Neural cell (in vitro differentiated cells): Measurements from ENCODE around the gene ARID4A. TPM values are rescaled to one million over a fixed set of nuclear protein-coding genes. Genes with fewer than 3 reads are reported as not detected.

Experiments
- H2AFZ ChIP-seq: fragments of 200-600, 300-800 bp; sonication (generic), shearing (Covaris generic); 2 replicates; pipeline ENCODE4 v1.6.0; 2014; ENCODE audit warnings: low read depth, mild to moderate bottlenecking, antibody characterized with exemption, low read length, moderate library complexity
- H3F3A ChIP-seq: fragments of 200-600 bp; shearing (Covaris generic); 2 replicates; pipeline ENCODE4 v1.6.1; 2016; ENCODE audit warnings: mild to moderate bottlenecking, moderate library complexity, mixed read lengths, antibody characterized with exemption, low read length; ENCODE audit not compliant: insufficient read depth, poor library complexity, severe bottlenecking
- H3K27ac ChIP-seq: fragments of 200-600, 300-800 bp; sonication (generic), shearing (Covaris generic); 2 replicates; pipeline ENCODE4 v1.5.1; 2014; ENCODE audit warnings: mild to moderate bottlenecking, low read length, moderate library complexity
- H3K27me3 ChIP-seq: fragments of 300-800, 200-600 bp; sonication (generic), shearing (Covaris generic); 2 replicates; pipeline ENCODE4 v1.6.0; 2014; ENCODE audit warnings: mild to moderate bottlenecking, low read depth, low read length, moderate library complexity; ENCODE audit not compliant: insufficient read depth
- H3K36me3 ChIP-seq: fragments of 300-800, 200-600 bp; sonication (generic), shearing (Covaris generic); 2 replicates; pipeline ENCODE4 v1.5.1; 2014; ENCODE audit warnings: mild to moderate bottlenecking, antibody characterized with exemption, low read length, moderate library complexity; ENCODE audit not compliant: insufficient read depth
- H3K4me2 ChIP-seq: fragments of 300-800, 200-600 bp; sonication (generic), shearing (Covaris generic); 2 replicates; pipeline ENCODE4 v1.6.0; 2014; ENCODE audit warnings: mild to moderate bottlenecking, low read length
- H3K4me3 ChIP-seq: fragments of 300-800, 200-600 bp; sonication (generic), shearing (Covaris generic); 2 replicates; pipeline ENCODE4 v1.5.1; 2014; ENCODE audit warnings: mild to moderate bottlenecking, low read length, moderate library complexity
- H3K79me2 ChIP-seq: fragments of 200-600 bp; shearing (Covaris generic); replicated peaks from 2 replicates; pipeline ENCODE4 v1.6.0; 2014; ENCODE audit warnings: mild to moderate bottlenecking, low read length, moderate library complexity; ENCODE audit not compliant: insufficient read depth
- H3K9ac ChIP-seq: fragments of 300-800, 200-600 bp; sonication (generic), shearing (Covaris generic); 2 replicates; pipeline ENCODE4 v1.6.1; 2016; ENCODE audit warnings: mild to moderate bottlenecking, low read length, mixed read lengths
- H3K9me2 ChIP-seq: fragments of 200-600 bp; shearing (Covaris generic); 2 replicates; pipeline ENCODE4 v1.6.1; 2016; ENCODE audit warnings: mild to moderate bottlenecking, low read length, mixed read lengths; ENCODE audit not compliant: insufficient read depth
- H3K9me3 ChIP-seq: fragments of 200-600, 300-800 bp; sonication (generic), shearing (Covaris generic); 2 replicates; pipeline ENCODE4 v1.6.1; 2016; ENCODE audit warnings: mild to moderate bottlenecking, mixed run types, low read length, moderate library complexity, mixed read lengths
- H4K20me1 ChIP-seq: fragments of 200-600 bp; shearing (Covaris generic); 2 replicates; pipeline ENCODE4 v1.6.1; 2016; ENCODE audit warnings: mild to moderate bottlenecking, mixed run types; ENCODE audit not compliant: insufficient read depth
- EP300 ChIP-seq: fragments of 450-650 bp; conservative IDR thresholded peaks from 2 replicates; pipeline ENCODE4 v1.6.1; 2014; ENCODE audit warnings: antibody characterized with exemption, mild to moderate bottlenecking, moderate library complexity; ENCODE audit not compliant: poor library complexity, severe bottlenecking
- EZH2 ChIP-seq: fragments of 200-600, 300-800 bp; shearing (Covaris generic), sonication (generic); IDR thresholded peaks from 2 replicates; pipeline ENCODE4 v1.6.1; 2014; ENCODE audit warnings: antibody characterized with exemption, low read length, borderline replicate concordance, mild to moderate bottlenecking; ENCODE audit not compliant: insufficient read depth, poor library complexity, severe bottlenecking
- MXI1 ChIP-seq: fragments of 450-650 bp; conservative IDR thresholded peaks from 2 replicates; pipeline ENCODE4 v1.6.1; 2014; ENCODE audit warnings: antibody characterized with exemption, mild to moderate bottlenecking; ENCODE audit not compliant: poor library complexity, severe bottlenecking
- POLR2AphosphoS5 ChIP-seq: IDR thresholded peaks from 2 replicates; pipeline ENCODE4 v1.6.1; 2012
- RAD21 ChIP-seq: fragments of 450-650 bp; conservative IDR thresholded peaks from 2 replicates; pipeline ENCODE4 v1.6.1; 2014; ENCODE audit warnings: antibody characterized with exemption, mild to moderate bottlenecking, moderate library complexity
- REST ChIP-seq: IDR thresholded peaks from 2 replicates; pipeline ENCODE4 v1.6.1; 2012; ENCODE audit warnings: borderline replicate concordance
- SMC3 ChIP-seq: fragments of 450-650 bp; conservative IDR thresholded peaks from 2 replicates; pipeline ENCODE4 v1.6.1; 2014; ENCODE audit warnings: antibody characterized with exemption, mild to moderate bottlenecking, moderate library complexity; ENCODE audit not compliant: poor library complexity
- TAF1 ChIP-seq: IDR thresholded peaks from 2 replicates; pipeline ENCODE4 v1.6.1; 2012; ENCODE audit warnings: low read depth
- polyA plus RNA-seq: library from polyadenylated mRNA; depleted of rRNA; stranded (reverse); fragments of >200 nt; gene quantifications from 2 replicates; pipeline ENCODE4 v1.2.3, GENCODE V29; 2014
- TF ChIP-seq, protein P1 (sequence below): fragments of 450-650 bp; IDR thresholded peaks from 2 replicates; pipeline ENCODE4 v1.5.1; 2014; ENCODE audit warnings: antibody characterized with exemption, mild to moderate bottlenecking, moderate library complexity; ENCODE audit not compliant: poor library complexity, severe bottlenecking

ARID4A gene
- polyA plus RNA-seq, 1 donor from 2014 or later: 38.5 TPM

DNA sequence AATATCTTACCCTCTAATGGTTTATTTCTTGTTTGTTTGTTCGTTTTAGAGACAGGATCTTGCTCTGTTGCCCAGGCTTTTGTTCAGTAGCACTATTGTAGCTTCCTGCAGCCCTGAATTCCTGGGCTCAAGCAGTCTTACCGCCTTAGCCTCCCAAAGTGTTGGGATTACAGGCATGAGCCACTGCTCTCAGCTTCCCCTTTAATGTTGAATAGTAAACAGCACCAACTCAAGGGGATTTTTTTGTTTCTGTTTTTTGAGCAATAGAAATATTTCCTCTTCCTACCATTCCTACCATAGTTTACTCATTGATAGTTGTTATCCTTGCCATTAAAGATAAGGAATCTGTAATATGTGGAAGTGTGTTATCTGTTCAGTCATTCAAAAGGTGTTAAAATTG lies 10.7 kb downstream of the ARID4A start:
- no peaks in the 10 kb centered on the region for H3F3A ChIP-seq
- H3K36me3 ChIP-seq: no peaks in the 10 kb centered on the region
- no peak overlapping the region for H3K27ac ChIP-seq
- H3K4me3 ChIP-seq: no peak overlapping the region
- no peak overlapping the region for H3K9ac ChIP-seq
- no peaks in the 10 kb centered on the region for H3K9me2 ChIP-seq
- H2AFZ ChIP-seq: no peak overlapping the region
- H3K4me2 ChIP-seq: no peak overlapping the region
- no peaks in the 10 kb centered on the region for H3K27me3 ChIP-seq
- no peaks in the 10 kb centered on the region for H3K79me2 ChIP-seq
- H4K20me1 ChIP-seq: no peaks in the 10 kb centered on the region
- no peaks in the 10 kb centered on the region for H3K9me3 ChIP-seq
- TF ChIP-seq SMC3 (no peak), EZH2 (no peak), POLR2AphosphoS5 (no peak), TAF1 (no peak), EP300 (no peak), MXI1 (no peak)
- TF ChIP-seq, protein P1, sequence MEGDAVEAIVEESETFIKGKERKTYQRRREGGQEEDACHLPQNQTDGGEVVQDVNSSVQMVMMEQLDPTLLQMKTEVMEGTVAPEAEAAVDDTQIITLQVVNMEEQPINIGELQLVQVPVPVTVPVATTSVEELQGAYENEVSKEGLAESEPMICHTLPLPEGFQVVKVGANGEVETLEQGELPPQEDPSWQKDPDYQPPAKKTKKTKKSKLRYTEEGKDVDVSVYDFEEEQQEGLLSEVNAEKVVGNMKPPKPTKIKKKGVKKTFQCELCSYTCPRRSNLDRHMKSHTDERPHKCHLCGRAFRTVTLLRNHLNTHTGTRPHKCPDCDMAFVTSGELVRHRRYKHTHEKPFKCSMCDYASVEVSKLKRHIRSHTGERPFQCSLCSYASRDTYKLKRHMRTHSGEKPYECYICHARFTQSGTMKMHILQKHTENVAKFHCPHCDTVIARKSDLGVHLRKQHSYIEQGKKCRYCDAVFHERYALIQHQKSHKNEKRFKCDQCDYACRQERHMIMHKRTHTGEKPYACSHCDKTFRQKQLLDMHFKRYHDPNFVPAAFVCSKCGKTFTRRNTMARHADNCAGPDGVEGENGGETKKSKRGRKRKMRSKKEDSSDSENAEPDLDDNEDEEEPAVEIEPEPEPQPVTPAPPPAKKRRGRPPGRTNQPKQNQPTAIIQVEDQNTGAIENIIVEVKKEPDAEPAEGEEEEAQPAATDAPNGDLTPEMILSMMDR: no peak

GRCh38 chr14:58313699-58314098 lies 15.3 kb downstream of the ARID4A start:
- no peak for TF ChIP-seq EP300
- no peak for TF ChIP-seq EZH2
- no peak for TF ChIP-seq POLR2AphosphoS5
- TF ChIP-seq TAF1: no peak
- TF ChIP-seq MXI1: no peak
- TF ChIP-seq SMC3: no peak
- no peak for TF ChIP-seq REST
- TF ChIP-seq, protein P1: no peak
- no peak for TF ChIP-seq RAD21

More at GRCh38 chr14:58313699-58314098, 15.3 kb downstream of the ARID4A start:
- Histone ChIP-seq H3K9me3 (no peaks in the 10 kb centered on the region), H3K4me3 (no peak overlapping the region), H3K27ac (no peak overlapping the region), H3K9me2 (no peaks in the 10 kb centered on the region), H3F3A (no peaks in the 10 kb centered on the region), H3K4me2 (no peak overlapping the region), H3K27me3 (no peaks in the 10 kb centered on the region), H3K79me2 (no peaks in the 10 kb centered on the region), H4K20me1 (no peaks in the 10 kb centered on the region), H3K9ac (no peak overlapping the region), H3K36me3 (no peaks in the 10 kb centered on the region), H2AFZ (no peak overlapping the region)
